ENCODE results near the gene KIF25.

GRCh38 chr6:168005796-168006195 is 8.3 kb downstream of the KIF25 start:
- TF ChIP-seq, protein P1, sequence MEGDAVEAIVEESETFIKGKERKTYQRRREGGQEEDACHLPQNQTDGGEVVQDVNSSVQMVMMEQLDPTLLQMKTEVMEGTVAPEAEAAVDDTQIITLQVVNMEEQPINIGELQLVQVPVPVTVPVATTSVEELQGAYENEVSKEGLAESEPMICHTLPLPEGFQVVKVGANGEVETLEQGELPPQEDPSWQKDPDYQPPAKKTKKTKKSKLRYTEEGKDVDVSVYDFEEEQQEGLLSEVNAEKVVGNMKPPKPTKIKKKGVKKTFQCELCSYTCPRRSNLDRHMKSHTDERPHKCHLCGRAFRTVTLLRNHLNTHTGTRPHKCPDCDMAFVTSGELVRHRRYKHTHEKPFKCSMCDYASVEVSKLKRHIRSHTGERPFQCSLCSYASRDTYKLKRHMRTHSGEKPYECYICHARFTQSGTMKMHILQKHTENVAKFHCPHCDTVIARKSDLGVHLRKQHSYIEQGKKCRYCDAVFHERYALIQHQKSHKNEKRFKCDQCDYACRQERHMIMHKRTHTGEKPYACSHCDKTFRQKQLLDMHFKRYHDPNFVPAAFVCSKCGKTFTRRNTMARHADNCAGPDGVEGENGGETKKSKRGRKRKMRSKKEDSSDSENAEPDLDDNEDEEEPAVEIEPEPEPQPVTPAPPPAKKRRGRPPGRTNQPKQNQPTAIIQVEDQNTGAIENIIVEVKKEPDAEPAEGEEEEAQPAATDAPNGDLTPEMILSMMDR (IDR thresholded peaks at IDR 0.05), result no peak
- TF ChIP-seq POLR2A (IDR thresholded peaks at IDR 0.05), result no peak

Data from ovary (tissue), 3 donors.